Duodenal mucosa (tissue), 2 donors: ENCODE results near the gene PTPN13.
"Not testable (repeated sequence)": the region's sequence is repeated elsewhere in the genome, so short reads cannot be mapped to it uniquely, and the experiment has no call there.

Source experiments
- H3K27ac ChIP-seq: one replicate; pipeline ENCODE4 v1.7.0; 2013; ENCODE audit warnings: low read depth, low read length
- H3K27me3 ChIP-seq, 2 donors: one replicate each; pipeline ENCODE4 v1.7.0; 2013; ENCODE audit warnings: low read length in 2 of 2, control low read depth in 1 of 2; ENCODE audit not compliant: insufficient read depth in 2 of 2, control insufficient read depth in 1 of 2
- H3K36me3 ChIP-seq, 2 donors: one replicate each; pipeline ENCODE4 v1.7.0; 2013; ENCODE audit warnings: low read length in 2 of 2, control low read depth in 1 of 2; ENCODE audit not compliant: insufficient read depth in 2 of 2, control insufficient read depth in 1 of 2
- H3K4me1 ChIP-seq, 2 donors: one replicate each; pipeline ENCODE4 v1.7.0; 2013; ENCODE audit warnings: low read length in 2 of 2, control low read depth in 1 of 2; ENCODE audit not compliant: insufficient read depth in 2 of 2, control insufficient read depth in 1 of 2
- H3K4me3 ChIP-seq, 2 donors: one replicate each; pipeline ENCODE4 v1.7.0; 2013; ENCODE audit warnings: low read length in 2 of 2, low read depth in 1 of 2
- H3K9ac ChIP-seq, 2 donors: one replicate each; pipeline ENCODE4 v1.7.0; 2013; ENCODE audit warnings: low read length in 2 of 2, low read depth in 1 of 2
- H3K9me3 ChIP-seq, 2 donors: one replicate each; pipeline ENCODE4 v1.7.0; 2013; ENCODE audit warnings: low read length in 2 of 2, control low read depth in 1 of 2; ENCODE audit not compliant: control insufficient read depth in 1 of 2

Gene PTPN13

GRCh38 chr4:86704601-86705000, 110.5 kb downstream of the PTPN13 start:
- no peaks in the 10 kb centered on the region for H3K4me1 ChIP-seq
- no peak overlapping the region for H3K4me3 ChIP-seq
- H3K27me3 ChIP-seq = no peaks in the 10 kb centered on the region
- no peak overlapping the region for H3K27ac ChIP-seq
- no peak overlapping the region for H3K9ac ChIP-seq
- H3K9me3 ChIP-seq = no peaks in the 10 kb centered on the region
- no peaks in the 10 kb centered on the region for H3K36me3 ChIP-seq

GRCh38 chr4:86706923-86707597, 112.9 kb downstream of the PTPN13 start:
- Histone ChIP-seq H3K4me3 (no peak overlapping the region), H3K9ac (no peak overlapping the region), H3K4me1 (no peaks in the 10 kb centered on the region), H3K9me3 (no peaks in the 10 kb centered on the region), H3K27ac (no peak overlapping the region), H3K36me3 (no peaks in the 10 kb centered on the region), H3K27me3 (no peaks in the 10 kb centered on the region)

GRCh38 chr4:86717651-86718050, 123.5 kb downstream of the PTPN13 start:
- H3K27me3 ChIP-seq = no peaks in the 10 kb centered on the region
- H3K9me3 ChIP-seq = peaks cover 0 to 2% of the 10 kb centered on the region in 2 donors

GRCh38 chr4:86718152-86718551, 124.0 kb downstream of the PTPN13 start:
- no peak overlapping the region for H3K4me3 ChIP-seq
- H3K27me3 ChIP-seq = no peaks in the 10 kb centered on the region
- H3K9ac ChIP-seq = no peak overlapping the region
- no peak overlapping the region for H3K27ac ChIP-seq
- H3K4me1 ChIP-seq = no peaks in the 10 kb centered on the region
- no peaks in the 10 kb centered on the region for H3K36me3 ChIP-seq
- peaks cover 0 to 2% of the 10 kb centered on the region in 2 donors for H3K9me3 ChIP-seq

More at GRCh38 chr4:86717651-86718050, 123.5 kb downstream of the PTPN13 start:
- H3K4me3 ChIP-seq = no peak overlapping the region
- H3K4me1 ChIP-seq = no peaks in the 10 kb centered on the region
- no peak overlapping the region for H3K9ac ChIP-seq
- no peaks in the 10 kb centered on the region for H3K36me3 ChIP-seq
- no peak overlapping the region for H3K27ac ChIP-seq

- not testable (repeated sequence) for H3K4me3 ChIP-seq, H3K36me3 ChIP-seq, H3K27me3 ChIP-seq, H3K9ac ChIP-seq, H3K4me1 ChIP-seq, H3K9me3 ChIP-seq, H3K27ac ChIP-seq
These were observed 125.0 kb downstream of the PTPN13 start for GRCh38 chr4:86719149-86719548.

- Histone ChIP-seq H3K9me3 (peaks cover 0 to 2% of the 10 kb centered on the region in 2 donors), H3K4me1 (no peaks in the 10 kb centered on the region), H3K9ac (no peak overlapping the region), H3K27me3 (no peaks in the 10 kb centered on the region), H3K36me3 (no peaks in the 10 kb centered on the region), H3K4me3 (no peak overlapping the region), H3K27ac (no peak overlapping the region)
These were observed 126.5 kb downstream of the PTPN13 start for GRCh38 chr4:86720508-86721068.

- H3K27me3 ChIP-seq = no peaks in the 10 kb centered on the region
- H3K9ac ChIP-seq = no peak overlapping the region
- no peaks in the 10 kb centered on the region for H3K4me1 ChIP-seq
- no peak overlapping the region for H3K27ac ChIP-seq
- peaks cover 0 to 2% of the 10 kb centered on the region in 2 donors for H3K9me3 ChIP-seq
- no peak overlapping the region for H3K4me3 ChIP-seq
- no peaks in the 10 kb centered on the region for H3K36me3 ChIP-seq
These were observed 127.3 kb downstream of the PTPN13 start for GRCh38 chr4:86721412-86721811.

GRCh38 chr4:86730310-86730709, 136.2 kb downstream of the PTPN13 start:
- Histone ChIP-seq H3K36me3 (no peaks in the 10 kb centered on the region), H3K4me3 (no peak overlapping the region), H3K27me3 (no peaks in the 10 kb centered on the region), H3K4me1 (no peaks in the 10 kb centered on the region), H3K9ac (no peak overlapping the region), H3K27ac (no peak overlapping the region), H3K9me3 (no peaks in the 10 kb centered on the region)

- Histone ChIP-seq H3K27ac (no peak overlapping the region), H3K4me1 (no peaks in the 10 kb centered on the region), H3K4me3 (no peak overlapping the region), H3K9ac (no peak overlapping the region), H3K9me3 (no peaks in the 10 kb centered on the region), H3K27me3 (no peaks in the 10 kb centered on the region), H3K36me3 (no peaks in the 10 kb centered on the region)
These were observed 143.1 kb downstream of the PTPN13 start for GRCh38 chr4:86737244-86737643.

GRCh38 chr4:86741846-86742245, 147.7 kb downstream of the PTPN13 start:
- H3K4me1 ChIP-seq = no peaks in the 10 kb centered on the region
- no peak overlapping the region for H3K27ac ChIP-seq
- H3K9me3 ChIP-seq = no peaks in the 10 kb centered on the region
- no peak overlapping the region for H3K4me3 ChIP-seq
- no peaks in the 10 kb centered on the region for H3K36me3 ChIP-seq
- H3K9ac ChIP-seq = no peak overlapping the region
- H3K27me3 ChIP-seq = no peaks in the 10 kb centered on the region
